K562 (cell line): ENCODE measurements around the gene SLC44A1. TPM values are rescaled to one million over a fixed set of nuclear protein-coding genes. Genes with fewer than 3 reads are reported as not detected.

Source experiments
- E2F8 ChIP-seq: fragments of 450-650 bp; IDR thresholded peaks from 2 replicates; pipeline ENCODE4 v1.7.1; 2018; ENCODE audit warnings: mild to moderate bottlenecking, low read depth; ENCODE audit not compliant: partially characterized antibody
- FOS ChIP-seq: IDR thresholded peaks from 3 replicates; pipeline ENCODE4 v1.6.1; 2011; ENCODE audit not compliant: insufficient read length; ENCODE audit errors: extremely low read depth
- NCOR1 ChIP-seq: fragments of 450-650 bp; IDR thresholded peaks from 2 replicates; pipeline ENCODE4 v1.6.1; 2016; ENCODE audit warnings: mild to moderate bottlenecking, moderate library complexity
- NKRF ChIP-seq: fragments of 450-650 bp; IDR thresholded peaks from 2 replicates; pipeline ENCODE4 v1.6.1; 2016; ENCODE audit warnings: borderline replicate concordance
- OTX1 ChIP-seq: fragments of 450-650 bp; formaldehyde crosslinking; IDR thresholded peaks from 2 replicates; pipeline ENCODE4 v1.4.0; 2022; ENCODE audit warnings: mild to moderate bottlenecking
- PRDM10 ChIP-seq: fragments of 450-650 bp; IDR thresholded peaks from 2 replicates; pipeline ENCODE4 v1.6.1; 2018; ENCODE audit not compliant: partially characterized antibody
- RB1 ChIP-seq: fragments of 450-650 bp; IDR thresholded peaks from 2 replicates; pipeline ENCODE4 v1.6.1; 2017; ENCODE audit warnings: low read depth, mild to moderate bottlenecking
- STAT6 ChIP-seq: sonication (generic); formaldehyde crosslinking; IDR thresholded peaks from 2 replicates; pipeline ENCODE4 v1.8.1; 2023; ENCODE audit warnings: mild to moderate bottlenecking, missing genetic modification reagents
- ZBTB1 ChIP-seq: sonication (generic); formaldehyde crosslinking; IDR thresholded peaks from 2 replicates; pipeline ENCODE4 v1.8.1; 2023; ENCODE audit warnings: missing genetic modification reagents, low read depth, mild to moderate bottlenecking, borderline replicate concordance
- ZNF449 ChIP-seq: fragments of 250-450 bp; sonication (Bioruptor Pico); IDR thresholded peaks from 2 replicates; pipeline ENCODE4 v1.8.0; 2022; ENCODE audit warnings: moderate library complexity, mild to moderate bottlenecking, inconsistent platforms
- polyA plus RNA-seq, 8 experiments: library from polyadenylated mRNA; depleted of rRNA in 4 of 8; stranded (reverse) in 5 of 8; unstranded in 3 of 8; fragments of >200 nt; fragmentation: Nextera tagmentation in 2 of 8; fragmentation: Illumina TruSeq in 1 of 8; extraction: Ambion mirVana in 2 of 8; extraction: Trizol in 1 of 8; gene quantifications; 2 replicates each; pipeline versions ENCODE4 v1.2.1 to v1.2.3, GENCODE V29; 2011 to 2014; ENCODE audit warnings: inconsistent platforms in 1 of 8, missing spikeins in 1 of 8
- total RNA-seq, 7 experiments: library from RNA; depleted of rRNA in 6 of 7; stranded (reverse); fragments of >200 nt in 6 of 7; fragmentation: Illumina TruSeq in 2 of 7; extraction: Trizol in 2 of 7; gene quantifications; 2 replicates each; pipeline versions ENCODE4 v1.2.1 to v1.2.3, GENCODE V29; 2011 to 2021; ENCODE audit warnings: low replicate concordance in 1 of 7

Gene SLC44A1
- total and polyA plus RNA-seq, 9 of the 15 experiments (the other 6 are each of a cell fraction or from before 2014, with no cell fraction given): 0.11 to 0.59 (median 0.30) TPM

- TF ChIP-seq E2F8 (peak; percentile 84), RB1 (peak; percentile 96), NKRF (no peak), PRDM10 (no peak), NCOR1 (peak; percentile 46), ZNF449 (CRISPR knock-in tag) (no peak), STAT6 (no peak), ZBTB1 (CRISPR knock-in tag) (peak; percentile 84), OTX1 (CRISPR knock-in tag) (no peak), FOS (no peak)
Measured at GRCh38 chr9:105244003-105244733, at the start of gene SLC44A1 (continued).
